Vagina (tissue), 2 donors: Measurements from ENCODE around the gene AKAIN1.

Source experiments
- CTCF ChIP-seq, 3 experiments: fragments of 450-650 bp in 2 of 3; fragments of 200-600 bp in 1 of 3; sonication (generic) in 1 of 3; IDR thresholded peaks; one replicate each; pipeline ENCODE4 v1.5.1; 2017 to 2019; ENCODE audit warnings: antibody characterized with exemption in 3 of 3, mild to moderate bottlenecking in 2 of 3, moderate library complexity in 2 of 3
- POLR2A ChIP-seq, 2 donors: fragments of 450-650 bp; IDR thresholded peaks; one replicate each; pipeline ENCODE4 v1.6.1; 2017; ENCODE audit warnings: antibody characterized with exemption in 2 of 2, mild to moderate bottlenecking in 2 of 2, moderate library complexity in 2 of 2
- POLR2AphosphoS5 ChIP-seq, 2 donors: sonication (generic); formaldehyde crosslinking; IDR thresholded peaks; one replicate each; pipeline ENCODE4 v1.9.0; 2017; ENCODE audit warnings: antibody characterized with exemption in 2 of 2, mild to moderate bottlenecking in 2 of 2, low read depth in 1 of 2; ENCODE audit not compliant: insufficient read depth in 1 of 2

- TF ChIP-seq CTCF (IDR thresholded peaks at IDR 0.05), result no peak
- no peak for TF ChIP-seq POLR2A (IDR thresholded peaks at IDR 0.05)
- TF ChIP-seq POLR2AphosphoS5 (IDR thresholded peaks at IDR 0.05; ENCODE audit: insufficient read depth in 1 of 2, low read depth in 1 of 2), result no peak
Measured at GRCh38 chr18:5158172-5158571, 38.9 kb downstream of the AKAIN1 start.
